Measurements from ENCODE around the gene ARHGAP29.

Gene ARHGAP29

DNA sequence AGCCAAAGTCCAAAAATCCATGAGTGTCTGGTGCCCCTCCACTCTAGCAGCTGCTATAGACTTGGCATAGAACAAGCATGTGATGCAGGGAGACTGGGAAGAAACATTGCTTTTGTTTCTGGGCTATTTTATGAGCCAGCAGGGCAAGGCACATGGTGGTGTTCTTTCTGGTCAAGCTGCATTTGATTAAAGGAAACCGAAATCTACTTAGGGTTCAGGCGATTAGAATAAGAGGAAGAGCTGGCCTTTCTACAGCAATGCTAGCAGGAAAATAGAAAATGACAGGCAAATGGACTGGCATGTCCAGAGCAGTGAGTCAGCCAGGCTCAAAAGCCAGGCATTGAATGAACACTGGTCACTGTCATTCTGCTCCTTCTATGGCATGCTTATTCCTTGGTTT, 28.5 kb upstream of the ARHGAP29 start:
- no peak for DNase-seq (ENCODE audit: low read depth in 2 of 2, low spot score in 1 of 2)

GRCh38 chr1:94265011-94265422, 27.6 kb upstream of the ARHGAP29 start:
- DNase-seq (ENCODE audit: low read depth in 2 of 2, low spot score in 1 of 2) = no peak

GRCh38 chr1:94260635-94261387, 23.4 kb upstream of the ARHGAP29 start:
- no peak for DNase-seq (ENCODE audit: low read depth in 2 of 2, low spot score in 1 of 2)

GRCh38 chr1:94259635-94260289, 22.4 kb upstream of the ARHGAP29 start:
- DNase-seq (ENCODE audit: low read depth in 2 of 2, low spot score in 1 of 2) = no peak

DNA sequence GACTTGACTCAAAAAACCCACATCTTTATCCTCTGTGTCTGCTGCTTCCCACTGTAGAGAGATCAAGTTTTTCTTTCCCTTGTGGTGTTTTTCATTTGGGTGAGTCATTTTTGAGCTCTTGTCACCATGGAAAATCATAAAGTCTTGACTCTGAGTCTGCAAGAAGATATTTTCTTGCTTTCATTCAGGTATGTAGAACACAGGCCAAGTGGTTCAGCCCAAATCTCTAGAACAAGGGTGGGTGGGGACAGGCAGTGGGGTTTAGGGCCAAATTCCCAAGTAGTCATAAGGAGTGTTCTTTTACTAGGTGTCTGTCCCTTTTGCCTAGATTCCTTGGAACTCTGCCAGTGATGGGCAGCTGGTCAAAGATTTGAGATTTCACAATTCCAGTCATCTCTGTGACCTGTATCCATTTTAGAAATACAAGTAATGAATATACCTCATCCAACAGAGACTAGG, 21.5 kb upstream of the ARHGAP29 start:
- no peak for DNase-seq (ENCODE audit: low read depth in 2 of 2, low spot score in 1 of 2)

DNA sequence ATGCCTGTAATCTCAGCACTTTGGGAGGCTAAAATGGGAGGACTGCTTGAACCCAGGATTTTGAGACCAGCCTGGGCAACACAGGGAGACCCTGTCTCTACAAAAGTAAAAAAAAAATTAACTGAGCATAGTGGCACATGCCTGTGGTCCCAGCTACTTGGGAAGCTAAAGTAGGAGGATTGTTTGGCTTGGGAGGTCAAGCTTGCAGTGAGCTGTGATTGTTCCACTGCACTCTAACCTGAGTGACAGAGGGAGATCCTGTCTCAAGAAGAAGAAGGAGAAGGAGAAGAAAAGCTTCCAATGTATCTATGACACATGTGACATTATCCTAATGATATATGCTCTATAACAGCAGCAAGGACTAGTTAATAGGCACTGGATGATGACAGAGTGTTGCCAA, 20.1 kb upstream of the ARHGAP29 start:
- no peak for DNase-seq (ENCODE audit: low read depth in 2 of 2, low spot score in 1 of 2)

DNA sequence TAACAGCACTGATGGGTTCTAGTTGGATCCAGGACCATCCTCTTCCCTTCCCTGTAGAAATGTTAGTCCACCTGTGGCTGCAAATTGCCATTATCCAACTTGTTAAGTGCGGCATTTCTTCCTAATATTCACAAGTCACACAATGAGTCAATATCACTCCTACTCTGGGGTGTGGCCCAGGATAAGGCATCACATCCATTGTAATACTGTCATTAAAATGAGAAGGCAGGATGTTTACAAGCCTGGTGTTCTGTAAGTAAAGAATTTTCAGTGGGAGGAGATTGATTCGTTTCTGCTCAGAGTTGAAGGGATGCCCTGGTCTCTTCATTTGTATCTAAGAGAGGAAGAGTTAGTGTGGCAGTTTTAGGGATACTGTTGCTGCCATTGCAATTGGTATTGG, 18.1 kb upstream of the ARHGAP29 start:
- no peak for DNase-seq (ENCODE audit: low read depth in 2 of 2, low spot score in 1 of 2)

- DNase-seq (ENCODE audit: low read depth in 2 of 2, low spot score in 1 of 2) = no peak
Measured at GRCh38 chr1:94254073-94254810, 16.9 kb upstream of the ARHGAP29 start.

- DNase-seq (ENCODE audit: low read depth in 2 of 2, low spot score in 1 of 2) = no peak
Measured at GRCh38 chr1:94253456-94254017, 16.2 kb upstream of the ARHGAP29 start.

- no peak for DNase-seq (ENCODE audit: low read depth in 2 of 2, low spot score in 1 of 2)
Measured at GRCh38 chr1:94250341-94250740, 13.0 kb upstream of the ARHGAP29 start.

DNA sequence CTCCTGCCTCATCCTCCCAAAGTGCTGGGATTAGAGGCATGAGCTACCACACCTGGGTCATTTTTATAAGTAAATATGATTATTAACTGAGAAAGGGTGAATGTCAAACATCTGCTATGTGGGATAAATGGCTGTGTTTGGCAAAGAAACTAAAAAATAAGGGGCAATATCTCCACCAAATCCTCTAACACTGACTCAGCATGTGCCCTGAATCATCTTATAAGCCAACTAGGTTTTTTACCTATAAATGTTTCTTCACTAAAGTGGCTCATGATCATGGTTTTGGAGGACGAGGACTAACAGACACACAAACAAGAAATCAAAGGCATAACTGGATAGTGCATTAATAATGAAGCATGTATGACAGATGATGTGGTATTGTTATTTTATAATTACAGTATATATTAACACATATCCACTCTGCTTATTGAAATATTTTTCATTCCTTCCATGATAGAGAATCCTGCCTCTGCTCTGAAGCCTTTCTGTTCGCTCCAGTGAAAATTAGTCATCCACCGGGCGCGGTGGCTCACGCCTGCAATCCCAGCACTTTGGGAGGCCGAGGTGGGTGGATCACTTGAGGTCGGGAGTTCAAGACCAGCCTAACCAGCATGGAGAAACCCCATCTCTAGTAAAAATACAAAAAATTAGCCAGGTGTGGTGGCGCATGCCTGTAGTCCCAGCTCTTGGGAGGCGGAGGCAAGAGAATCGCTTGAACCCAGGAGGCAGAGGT, 11.7 kb upstream of the ARHGAP29 start:
- no peak for DNase-seq (ENCODE audit: low read depth in 2 of 2, low spot score in 1 of 2)

DNA sequence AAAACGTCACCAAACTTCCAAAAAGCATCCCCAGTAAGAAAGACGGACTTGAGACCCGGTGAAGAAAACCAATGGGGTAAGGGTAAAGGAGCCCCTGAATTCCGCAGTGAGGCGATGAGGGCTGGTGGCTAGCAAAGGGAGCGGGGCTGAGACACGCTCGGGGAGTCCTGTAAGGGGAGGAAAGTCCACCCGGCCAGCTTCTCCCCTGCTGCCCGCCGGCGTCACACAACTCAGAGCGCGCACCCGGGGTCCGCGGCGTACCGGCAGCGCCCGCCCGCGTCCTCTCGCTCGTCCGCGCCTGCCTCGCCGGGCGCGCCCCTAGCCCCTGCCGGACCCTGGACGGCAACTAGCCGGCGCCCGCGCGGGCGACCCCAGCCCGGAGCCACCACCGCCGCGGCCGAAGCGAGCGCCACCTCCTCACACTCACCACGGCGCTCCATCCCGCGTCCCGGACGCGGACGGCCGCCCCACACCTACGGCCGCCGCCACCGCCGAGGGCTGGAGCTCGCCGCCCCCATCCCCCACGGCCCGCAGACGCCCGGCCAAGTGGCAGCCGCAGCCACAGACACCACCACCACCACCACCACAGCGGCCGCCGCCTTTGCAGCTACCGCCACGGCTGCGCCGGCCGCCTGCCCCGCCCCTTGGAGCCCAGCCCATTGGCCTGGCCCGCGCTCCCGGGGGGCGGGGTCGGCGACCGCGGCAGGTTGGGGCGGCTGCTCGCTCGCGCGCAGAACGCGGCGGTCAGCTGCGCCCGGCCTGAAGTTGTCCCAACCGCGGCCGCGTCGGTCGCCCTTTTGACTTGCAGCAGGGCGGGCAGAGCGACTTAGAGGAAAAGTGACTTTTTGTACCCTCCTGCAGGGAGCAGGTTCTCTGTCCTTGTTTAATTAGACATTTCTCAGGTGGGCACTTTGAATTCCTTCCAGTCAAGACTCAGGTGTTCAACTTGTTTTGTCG, 10.0 kb upstream of the ARHGAP29 start:
- no peak for DNase-seq (ENCODE audit: low read depth in 2 of 2, low spot score in 1 of 2)

- no peak for DNase-seq (ENCODE audit: low read depth in 2 of 2, low spot score in 1 of 2)
Measured at GRCh38 chr1:94246692-94247137, 9.3 kb upstream of the ARHGAP29 start.

GRCh38 chr1:94245747-94246438, 8.5 kb upstream of the ARHGAP29 start:
- no peak for DNase-seq (ENCODE audit: low read depth in 2 of 2, low spot score in 1 of 2)

GRCh38 chr1:94244816-94245215, 7.4 kb upstream of the ARHGAP29 start:
- no peak for DNase-seq (ENCODE audit: low read depth in 2 of 2, low spot score in 1 of 2)

GRCh38 chr1:94243665-94244064, 6.3 kb upstream of the ARHGAP29 start:
- DNase-seq (ENCODE audit: low read depth in 2 of 2, low spot score in 1 of 2) = no peak

GRCh38 chr1:94240822-94241221, 3.4 kb upstream of the ARHGAP29 start:
- no peak for DNase-seq (ENCODE audit: low read depth in 2 of 2, low spot score in 1 of 2)

DNA sequence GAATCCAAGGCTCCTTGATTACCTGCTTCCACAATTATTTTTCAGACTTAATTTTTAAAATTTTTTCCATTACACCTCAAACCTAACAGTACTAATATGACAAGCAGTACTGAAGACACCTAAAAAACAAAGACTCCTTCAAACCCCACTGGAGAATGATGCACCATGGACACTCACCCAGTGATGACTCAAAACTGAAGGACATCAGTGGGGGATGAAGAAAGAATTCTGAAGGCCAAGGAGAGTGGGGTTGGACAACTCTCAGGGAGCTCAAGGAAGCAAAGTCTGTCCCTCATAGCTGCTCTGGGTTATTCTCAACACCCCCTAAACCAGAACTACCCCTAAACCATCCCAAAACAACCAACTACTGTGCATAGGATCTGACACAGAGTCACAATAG, 2.4 kb upstream of the ARHGAP29 start:
- DNase-seq (ENCODE audit: low read depth in 2 of 2, low spot score in 1 of 2) = no peak

DNA sequence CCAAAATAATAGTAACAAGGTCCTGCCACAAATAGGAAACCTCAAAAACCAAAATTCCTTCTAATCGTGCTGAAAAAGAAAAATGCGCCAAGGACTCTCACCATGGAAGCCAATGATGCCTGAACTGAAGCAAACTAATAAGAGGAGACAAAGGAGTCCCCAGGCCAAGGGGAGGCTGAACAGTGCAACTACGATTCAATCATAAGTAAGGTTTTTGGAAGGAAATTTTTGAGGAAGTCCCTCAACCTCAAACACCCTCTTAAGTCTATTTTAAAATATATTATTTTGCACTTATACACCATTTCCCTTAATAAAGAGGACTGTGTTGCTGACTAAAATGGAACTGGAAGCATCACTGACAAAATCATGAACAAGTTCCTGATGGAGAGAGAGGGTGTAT, 1.7 kb upstream of the ARHGAP29 start:
- no peak for DNase-seq (ENCODE audit: low read depth in 2 of 2, low spot score in 1 of 2)
